ENCODE data around the gene NXPH3. TPM values are rescaled to one million over a fixed set of nuclear protein-coding genes. Genes with fewer than 3 reads are reported as not detected.

Gene NXPH3
- total and polyA plus RNA-seq, 9 of the 15 experiments (the other 6 are each of a cell fraction or from before 2014, with no cell fraction given) = 0.04 to 0.27 (median 0.07) TPM; not detected in 2

- TF ChIP-seq MGA (IDR thresholded peaks at IDR 0.05) (no peak), MNT (conservative IDR thresholded peaks at IDR 0.05) (no peak), ZBTB12 (CRISPR knock-in tag; IDR thresholded peaks at IDR 0.05) (no peak), ZNF316 (IDR thresholded peaks at IDR 0.05) (no peak), ILF3 (IDR thresholded peaks at IDR 0.05; ENCODE audit: borderline replicate concordance) (no peak), TSC22D4 (tag; IDR thresholded peaks at IDR 0.05) (no peak), ZNF354B (CRISPR knock-in tag; IDR thresholded peaks at IDR 0.05) (no peak), FUS (optimal IDR thresholded peaks at IDR 0.05; ENCODE audit: low read depth, low read length) (no peak), SPI1 (IDR thresholded peaks at IDR 0.05; ENCODE audit: borderline replicate concordance, low read depth, low read length) (no peak)
Measured at GRCh38 chr17:49548051-49548505, 27.6 kb upstream of the NXPH3 start (continued).

Measured in K562 (cell line).